Activated T-helper 1 cell treated with anti-CD3 and anti-CD28 coated beads, Interleukin-2, amount 50 U/mL, for 16 hours (primary cell): Measurements from ENCODE around the gene PPP1R1B.
A peak's percentile ranks its signal among the peaks of the same experiment; 100 is the strongest.

ENCODE experiments used
- DNase-seq, 2 donors: peaks; one replicate each; pipeline ENCODE4 v3.0.0-alpha.2; 2020; ENCODE audit warnings: low read depth in 1 of 2, low spot score in 1 of 2

Gene PPP1R1B

GRCh38 chr17:39614545-39615157, 12.1 kb upstream of the PPP1R1B start:
- no peak for DNase-seq

GRCh38 chr17:39615434-39615833, 11.3 kb upstream of the PPP1R1B start:
- DNase-seq: no peak

GRCh38 chr17:39617100-39617445, 9.7 kb upstream of the PPP1R1B start:
- DNase-seq: no peak

GRCh38 chr17:39617446-39618245, 9.1 kb upstream of the PPP1R1B start:
- peak; percentile 16 to 37 for DNase-seq

DNA sequence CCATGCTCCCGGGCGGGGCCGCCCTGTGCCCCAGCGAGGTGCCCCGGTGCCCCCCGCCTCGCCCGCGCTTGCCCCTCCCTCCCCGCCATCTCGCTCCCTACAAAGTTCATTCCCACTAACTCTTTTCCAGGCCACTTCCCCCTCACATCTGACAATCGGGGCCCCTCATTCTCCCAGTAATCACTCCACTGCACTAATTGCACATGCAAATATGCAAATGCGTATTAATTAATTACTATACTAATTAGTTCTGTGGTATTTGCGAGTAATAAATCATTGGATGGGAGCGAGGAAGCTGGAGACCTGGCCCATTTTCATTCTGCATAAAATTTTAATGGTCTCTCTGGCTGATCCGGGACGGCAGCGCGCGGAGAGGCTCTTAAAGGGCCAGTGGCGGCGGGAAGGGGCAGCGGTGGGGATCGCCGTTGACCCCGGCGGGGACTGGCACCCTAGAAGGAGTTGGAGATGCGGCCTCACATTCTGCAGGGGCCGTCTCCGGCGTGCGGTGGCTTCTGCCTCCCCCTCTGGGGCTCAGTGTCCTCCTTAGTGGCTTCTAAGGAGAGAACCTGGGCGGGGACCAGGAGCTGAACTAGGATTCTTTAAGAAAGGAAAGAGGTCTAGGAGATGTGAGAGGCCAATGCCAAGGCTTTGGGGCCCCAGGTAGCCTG, 8.4 kb upstream of the PPP1R1B start:
- DNase-seq: no peak

DNA sequence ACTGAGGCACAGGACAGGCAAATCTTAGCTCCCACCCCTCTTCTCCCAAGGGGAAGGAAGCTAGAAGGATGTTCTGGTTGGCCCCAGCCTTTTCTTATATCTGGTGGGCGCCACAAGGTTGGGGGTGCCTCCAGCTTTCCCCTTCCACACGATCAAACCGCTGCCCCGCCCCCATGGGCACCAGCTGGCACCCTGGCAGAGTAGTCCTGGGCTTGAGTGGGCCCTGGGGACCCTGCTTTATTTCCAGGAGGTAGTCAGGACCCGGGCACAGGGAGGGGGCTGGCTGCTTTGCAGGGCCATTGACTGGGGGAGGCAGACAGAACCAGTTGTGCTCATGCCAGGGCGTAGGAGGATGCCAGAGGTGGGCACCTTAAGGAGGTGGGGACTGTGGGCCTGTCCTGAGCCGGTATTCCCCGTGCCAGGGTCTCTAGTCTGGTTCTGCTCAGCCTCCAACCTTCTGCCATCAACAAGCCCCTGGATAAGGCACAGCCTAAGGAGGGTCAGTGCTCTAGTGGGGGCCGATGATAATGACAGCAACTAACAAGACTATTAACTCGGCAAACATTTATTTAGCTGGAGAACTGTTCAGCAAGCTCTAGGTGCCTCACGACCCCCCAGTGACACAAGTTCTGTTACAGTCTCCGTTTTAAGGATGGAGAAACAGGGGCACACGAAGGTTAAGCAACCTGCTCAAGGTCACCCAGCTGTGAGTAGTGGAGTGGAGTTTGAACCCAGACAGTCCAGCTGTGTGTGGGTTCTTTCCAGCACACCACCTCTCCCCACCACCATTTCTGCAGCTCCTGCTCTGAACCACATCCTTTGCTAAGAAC, 7.6 kb upstream of the PPP1R1B start:
- DNase-seq: no peak

- no peak for DNase-seq
Observed at GRCh38 chr17:39619786-39620101, 7.0 kb upstream of the PPP1R1B start.

DNA sequence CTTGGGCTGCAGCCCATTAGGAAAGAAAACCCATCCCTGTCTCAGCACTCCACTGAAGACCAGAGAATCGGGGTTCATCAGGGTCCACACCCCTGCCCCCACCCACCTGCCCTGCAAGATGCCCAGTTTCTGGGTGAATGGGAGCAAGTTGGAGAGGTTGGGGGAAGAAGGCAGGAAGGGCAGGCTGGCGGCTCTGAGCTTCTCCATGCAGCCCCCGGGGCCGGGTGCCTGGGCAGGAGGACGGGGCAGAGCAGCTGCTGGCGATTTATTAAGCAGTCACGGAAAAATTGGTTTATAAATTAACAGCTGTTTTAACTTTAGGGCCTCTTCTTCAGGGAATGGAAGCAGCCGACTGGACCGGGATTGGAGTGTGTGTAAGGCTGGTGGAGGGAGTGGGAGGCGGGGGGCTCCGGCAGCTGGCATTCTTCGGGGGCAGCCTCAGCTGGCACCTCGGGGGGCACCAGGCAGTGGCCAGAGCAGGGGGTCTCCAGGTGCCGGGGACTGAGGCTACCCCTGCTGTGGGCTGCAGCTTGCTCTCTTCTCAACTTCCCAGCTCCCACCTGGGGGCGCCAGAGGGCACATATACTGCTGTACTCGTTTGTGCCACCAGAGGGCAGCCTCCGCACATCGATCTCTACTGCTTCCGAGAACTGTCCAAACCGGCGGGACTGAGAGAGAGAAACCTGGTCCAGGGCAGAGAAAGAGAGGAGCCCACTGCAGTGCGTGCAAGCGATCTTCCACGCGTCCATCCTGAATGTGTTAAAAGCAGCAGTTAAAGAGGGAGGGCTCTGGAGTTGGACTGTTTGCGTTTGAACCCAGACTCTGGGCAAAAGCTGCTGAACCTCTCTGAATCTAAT, 5.0 kb upstream of the PPP1R1B start:
- DNase-seq: peak; percentile 82 to 92

GRCh38 chr17:39622380-39623006, 4.3 kb upstream of the PPP1R1B start:
- peak in 1 of 2 donors; percentile 19 for DNase-seq

DNA sequence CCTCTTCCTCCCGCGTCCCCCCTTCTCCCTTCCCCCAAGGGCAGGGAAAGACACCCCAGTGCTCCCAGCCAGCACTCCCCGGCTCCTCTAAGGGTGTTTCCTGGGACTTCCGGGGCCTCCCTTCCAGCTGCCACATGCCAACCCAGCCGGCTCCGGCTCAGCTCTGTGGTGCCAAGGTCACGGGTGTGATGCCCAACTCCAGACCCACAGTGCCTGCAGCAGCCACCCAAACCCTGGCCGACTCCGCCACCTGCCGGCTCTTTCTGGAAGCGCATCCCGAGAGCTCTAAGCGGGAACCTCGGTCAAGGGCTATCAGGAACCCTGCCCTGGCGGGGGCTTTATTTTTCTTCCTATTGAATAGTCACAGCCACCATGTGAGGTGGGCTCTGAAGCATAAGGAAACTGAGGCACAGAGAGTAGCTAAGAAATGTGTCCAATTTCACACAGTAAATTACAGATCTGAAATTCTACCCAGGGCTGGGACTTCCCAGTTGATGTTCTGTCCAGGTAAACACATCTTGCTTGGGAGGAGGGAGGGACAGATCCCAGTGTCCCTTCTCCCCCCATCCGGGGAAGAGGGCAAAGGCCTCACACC, 3.3 kb upstream of the PPP1R1B start:
- DNase-seq: peak; percentile 75 to 80

DNA sequence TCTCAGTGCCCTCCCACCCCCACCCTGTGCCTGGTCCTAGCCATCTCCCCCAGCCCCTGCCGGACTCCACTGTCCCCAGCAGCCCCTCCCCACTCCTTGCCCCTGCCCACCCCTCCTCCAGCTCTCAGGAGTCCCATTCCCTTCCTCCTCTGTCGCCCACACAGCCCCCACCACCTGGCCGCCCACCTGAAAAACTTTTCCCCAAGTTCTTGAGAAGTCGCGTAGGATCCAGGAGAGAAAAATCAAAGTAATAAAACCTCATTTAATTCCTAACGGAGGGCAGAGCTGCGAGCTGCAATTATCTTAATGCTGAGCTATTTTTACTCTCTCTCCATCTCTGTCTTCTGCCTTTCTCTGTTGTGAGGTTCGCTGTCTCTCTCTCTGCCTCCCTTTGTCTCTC, 2.4 kb upstream of the PPP1R1B start:
- DNase-seq: no peak

- no peak for DNase-seq
Observed at GRCh38 chr17:39625198-39625785, 1.5 kb upstream of the PPP1R1B start.

DNA sequence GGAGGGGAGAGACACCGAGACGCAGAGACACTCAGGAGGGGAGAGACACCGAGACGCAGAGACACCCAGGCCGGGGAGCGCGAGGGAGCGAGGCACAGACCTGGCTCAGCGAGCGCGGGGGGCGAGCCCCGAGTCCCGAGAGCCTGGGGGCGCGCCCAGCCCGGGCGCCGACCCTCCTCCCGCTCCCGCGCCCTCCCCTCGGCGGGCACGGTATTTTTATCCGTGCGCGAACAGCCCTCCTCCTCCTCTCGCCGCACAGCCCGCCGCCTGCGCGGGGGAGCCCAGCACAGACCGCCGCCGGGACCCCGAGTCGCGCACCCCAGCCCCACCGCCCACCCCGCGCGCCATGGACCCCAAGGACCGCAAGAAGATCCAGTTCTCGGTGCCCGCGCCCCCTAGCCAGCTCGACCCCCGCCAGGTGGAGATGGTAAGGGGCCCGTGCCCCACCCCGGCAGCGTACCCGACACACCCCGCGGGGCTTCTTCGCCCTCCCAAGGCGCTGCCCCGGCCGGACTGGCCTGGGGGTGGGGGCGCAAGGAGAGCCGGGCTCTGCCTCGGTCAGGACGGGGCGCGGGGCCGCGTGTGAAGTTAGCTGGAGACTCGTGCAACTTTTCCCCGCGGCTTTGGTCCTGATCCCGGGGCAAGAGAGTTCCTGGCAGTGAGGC, 427 bp downstream of the PPP1R1B start:
- DNase-seq: no peak

GRCh38 chr17:39627712-39628516, 1.2 kb downstream of the PPP1R1B start:
- no peak for DNase-seq

- DNase-seq: no peak
Observed at GRCh38 chr17:39628655-39629493, 2.1 kb downstream of the PPP1R1B start.

GRCh38 chr17:39629494-39629880, 2.7 kb downstream of the PPP1R1B start:
- no peak for DNase-seq

- DNase-seq: no peak
Observed at GRCh38 chr17:39629898-39630297, 3.1 kb downstream of the PPP1R1B start.
